WTC11 (cell line): Measurements from ENCODE around the gene MRNIP. TPM values are rescaled to one million over a fixed set of nuclear protein-coding genes. Genes with fewer than 3 reads are reported as not detected.
A peak's percentile ranks its signal among the peaks of the same experiment; 100 is the strongest.

Experiments used
- E2F1 ChIP-seq: sonication (generic); formaldehyde crosslinking; IDR thresholded peaks from 2 replicates; pipeline ENCODE4 v1.8.0; 2022; ENCODE audit warnings: mild to moderate bottlenecking, missing genetic modification reagents
- ELF4 ChIP-seq: sonication (generic); formaldehyde crosslinking; IDR thresholded peaks from 2 replicates; pipeline ENCODE4 v1.8.1; 2022; ENCODE audit warnings: low read depth, mild to moderate bottlenecking, moderate library complexity, missing genetic modification reagents
- FOXK1 ChIP-seq: sonication (generic); formaldehyde crosslinking; IDR thresholded peaks from 2 replicates; pipeline ENCODE4 v1.8.0; 2022; ENCODE audit warnings: mild to moderate bottlenecking, moderate library complexity, missing genetic modification reagents
- GABPB1 ChIP-seq: sonication (generic); formaldehyde crosslinking; IDR thresholded peaks from 2 replicates; pipeline ENCODE4 v1.8.1; 2023; ENCODE audit warnings: mild to moderate bottlenecking, missing genetic modification reagents
- HMGA2 ChIP-seq: fragments of 250-450 bp; sonication (Bioruptor Pico); IDR thresholded peaks from 2 replicates; pipeline ENCODE4 v1.4.0; 2021; ENCODE audit warnings: mild to moderate bottlenecking, moderate library complexity
- HMGXB4 ChIP-seq: sonication (generic); formaldehyde crosslinking; IDR thresholded peaks from 2 replicates; pipeline ENCODE4 v1.8.1; 2023; ENCODE audit warnings: mild to moderate bottlenecking, moderate library complexity, missing genetic modification reagents
- MXD4 ChIP-seq: fragments of 250-450 bp; sonication (Bioruptor Pico); IDR thresholded peaks from 2 replicates; pipeline ENCODE4 v1.8.0; 2021; ENCODE audit warnings: mild to moderate bottlenecking, moderate library complexity, borderline replicate concordance
- SP1 ChIP-seq: sonication (generic); formaldehyde crosslinking; conservative IDR thresholded peaks from 2 replicates; pipeline ENCODE4 v1.8.1; 2022; ENCODE audit warnings: missing genetic modification reagents
- STAT6 ChIP-seq: sonication (generic); formaldehyde crosslinking; conservative IDR thresholded peaks from 2 replicates; pipeline ENCODE4 v1.8.1; 2023; ENCODE audit warnings: mild to moderate bottlenecking, low read depth, missing genetic modification reagents, moderate library complexity
- ZMAT4 ChIP-seq: fragments of 250-450 bp; sonication (Bioruptor Pico); IDR thresholded peaks from 2 replicates; pipeline ENCODE4 v1.9.0; 2021; ENCODE audit warnings: mild to moderate bottlenecking
- ZNF219 ChIP-seq: sonication (generic); formaldehyde crosslinking; IDR thresholded peaks from 2 replicates; pipeline ENCODE4 v1.8.0; 2023; ENCODE audit warnings: missing genetic modification reagents, mild to moderate bottlenecking, borderline replicate concordance
- ZNF423 ChIP-seq: fragments of 250-450 bp; sonication (Bioruptor Pico); IDR thresholded peaks from 2 replicates; pipeline ENCODE4 v2.1.2; 2022; ENCODE audit warnings: mild to moderate bottlenecking, moderate library complexity
- ZNF671 ChIP-seq: fragments of 250-450 bp; sonication (Bioruptor Pico); IDR thresholded peaks from 2 replicates; pipeline ENCODE4 v1.8.0; 2021; ENCODE audit warnings: mild to moderate bottlenecking
- total RNA-seq: library from RNA; stranded (reverse); gene quantifications from 3 replicates; pipeline ENCODE4 v1.2.3, GENCODE V29; 2021
- TF ChIP-seq, protein P1 (sequence below): sonication (generic); formaldehyde crosslinking; IDR thresholded peaks from 2 replicates; pipeline ENCODE4 v1.8.0; 2023; ENCODE audit warnings: missing genetic modification reagents
- TF ChIP-seq, protein P2 (sequence below): sonication (generic); formaldehyde crosslinking; IDR thresholded peaks from 2 replicates; pipeline ENCODE4 v1.8.1; 2023; ENCODE audit warnings: mild to moderate bottlenecking, missing genetic modification reagents
- TF ChIP-seq, protein P3 (sequence below): sonication (generic); formaldehyde crosslinking; IDR thresholded peaks from 2 replicates; pipeline ENCODE4 v1.8.0; 2023; ENCODE audit warnings: missing genetic modification reagents, mild to moderate bottlenecking, borderline replicate concordance
- TF ChIP-seq, protein P4 (sequence below): sonication (generic); formaldehyde crosslinking; IDR thresholded peaks from 2 replicates; pipeline ENCODE4 v1.8.1; 2023; ENCODE audit warnings: mild to moderate bottlenecking, missing genetic modification reagents, borderline replicate concordance
- TF ChIP-seq, protein P5 (sequence below): fragments of 200-600 bp; IDR thresholded peaks from 2 replicates; pipeline ENCODE4 v1.8.0; 2022; ENCODE audit warnings: antibody characterized with exemption

Gene MRNIP
- total RNA-seq, 1 experiment from 2014 or later: 42.0 TPM

DNA sequence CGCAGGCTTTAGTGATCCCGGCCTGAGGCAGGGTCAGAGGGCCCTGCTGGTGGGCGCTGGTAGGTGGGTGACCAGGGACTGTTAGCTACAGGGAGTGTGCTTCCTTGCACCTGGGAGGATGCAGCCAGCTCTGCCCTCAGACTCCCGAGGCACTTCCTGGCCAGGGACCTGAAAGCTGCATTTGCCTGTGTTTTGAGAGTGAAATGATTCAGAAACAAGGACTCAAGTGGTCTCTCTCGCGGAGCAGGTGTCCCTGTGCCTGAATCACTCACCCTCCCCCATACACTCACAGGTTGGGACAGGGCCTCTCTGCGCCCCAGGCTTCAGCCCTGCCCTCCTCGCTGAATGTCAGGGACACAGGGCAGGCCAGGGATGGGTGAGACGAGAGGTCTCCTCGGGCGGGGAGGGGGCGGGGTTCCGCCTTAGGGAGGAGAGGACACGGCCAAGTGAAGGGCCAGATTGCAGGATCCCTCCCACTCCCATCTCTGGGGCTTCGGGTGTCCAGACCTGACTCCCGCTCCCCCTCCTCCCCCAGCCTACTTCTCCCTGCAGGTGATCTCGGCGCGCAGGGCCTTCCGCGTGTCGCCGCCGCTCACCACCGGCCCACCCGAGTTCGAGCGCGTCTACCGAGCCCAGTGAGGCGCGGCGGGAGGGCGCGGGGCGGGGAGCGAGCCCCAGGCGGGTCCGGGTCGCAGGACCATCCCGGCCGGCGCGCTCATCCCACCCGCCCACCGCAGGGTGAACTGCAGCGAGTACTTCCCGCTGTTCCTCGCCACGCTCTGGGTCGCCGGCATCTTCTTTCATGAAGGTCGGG lies 63.4 kb downstream of the MRNIP start (continued):
- TF ChIP-seq ZNF671 (CRISPR knock-in tag) (no peak), ELF4 (CRISPR knock-in tag) (no peak), SP1 (CRISPR knock-in tag) (peak; percentile 62; the same call in 1 of the 2 replicates), FOXK1 (CRISPR knock-in tag) (no peak), ZNF219 (no peak), HMGXB4 (CRISPR knock-in tag) (no peak), E2F1 (CRISPR knock-in tag) (no peak), ZMAT4 (CRISPR knock-in tag) (no peak), ZNF423 (CRISPR knock-in tag) (no peak), HMGA2 (no peak), MXD4 (CRISPR knock-in tag) (no peak), STAT6 (no peak), GABPB1 (CRISPR knock-in tag) (no peak)
- TF ChIP-seq, protein P1, sequence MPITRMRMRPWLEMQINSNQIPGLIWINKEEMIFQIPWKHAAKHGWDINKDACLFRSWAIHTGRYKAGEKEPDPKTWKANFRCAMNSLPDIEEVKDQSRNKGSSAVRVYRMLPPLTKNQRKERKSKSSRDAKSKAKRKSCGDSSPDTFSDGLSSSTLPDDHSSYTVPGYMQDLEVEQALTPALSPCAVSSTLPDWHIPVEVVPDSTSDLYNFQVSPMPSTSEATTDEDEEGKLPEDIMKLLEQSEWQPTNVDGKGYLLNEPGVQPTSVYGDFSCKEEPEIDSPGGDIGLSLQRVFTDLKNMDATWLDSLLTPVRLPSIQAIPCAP (CRISPR knock-in tag): peak; percentile 55; the same call in 1 of the 2 replicates
- TF ChIP-seq, protein P2, sequence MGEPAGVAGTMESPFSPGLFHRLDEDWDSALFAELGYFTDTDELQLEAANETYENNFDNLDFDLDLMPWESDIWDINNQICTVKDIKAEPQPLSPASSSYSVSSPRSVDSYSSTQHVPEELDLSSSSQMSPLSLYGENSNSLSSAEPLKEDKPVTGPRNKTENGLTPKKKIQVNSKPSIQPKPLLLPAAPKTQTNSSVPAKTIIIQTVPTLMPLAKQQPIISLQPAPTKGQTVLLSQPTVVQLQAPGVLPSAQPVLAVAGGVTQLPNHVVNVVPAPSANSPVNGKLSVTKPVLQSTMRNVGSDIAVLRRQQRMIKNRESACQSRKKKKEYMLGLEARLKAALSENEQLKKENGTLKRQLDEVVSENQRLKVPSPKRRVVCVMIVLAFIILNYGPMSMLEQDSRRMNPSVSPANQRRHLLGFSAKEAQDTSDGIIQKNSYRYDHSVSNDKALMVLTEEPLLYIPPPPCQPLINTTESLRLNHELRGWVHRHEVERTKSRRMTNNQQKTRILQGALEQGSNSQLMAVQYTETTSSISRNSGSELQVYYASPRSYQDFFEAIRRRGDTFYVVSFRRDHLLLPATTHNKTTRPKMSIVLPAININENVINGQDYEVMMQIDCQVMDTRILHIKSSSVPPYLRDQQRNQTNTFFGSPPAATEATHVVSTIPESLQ: no peak
- TF ChIP-seq, protein P3, sequence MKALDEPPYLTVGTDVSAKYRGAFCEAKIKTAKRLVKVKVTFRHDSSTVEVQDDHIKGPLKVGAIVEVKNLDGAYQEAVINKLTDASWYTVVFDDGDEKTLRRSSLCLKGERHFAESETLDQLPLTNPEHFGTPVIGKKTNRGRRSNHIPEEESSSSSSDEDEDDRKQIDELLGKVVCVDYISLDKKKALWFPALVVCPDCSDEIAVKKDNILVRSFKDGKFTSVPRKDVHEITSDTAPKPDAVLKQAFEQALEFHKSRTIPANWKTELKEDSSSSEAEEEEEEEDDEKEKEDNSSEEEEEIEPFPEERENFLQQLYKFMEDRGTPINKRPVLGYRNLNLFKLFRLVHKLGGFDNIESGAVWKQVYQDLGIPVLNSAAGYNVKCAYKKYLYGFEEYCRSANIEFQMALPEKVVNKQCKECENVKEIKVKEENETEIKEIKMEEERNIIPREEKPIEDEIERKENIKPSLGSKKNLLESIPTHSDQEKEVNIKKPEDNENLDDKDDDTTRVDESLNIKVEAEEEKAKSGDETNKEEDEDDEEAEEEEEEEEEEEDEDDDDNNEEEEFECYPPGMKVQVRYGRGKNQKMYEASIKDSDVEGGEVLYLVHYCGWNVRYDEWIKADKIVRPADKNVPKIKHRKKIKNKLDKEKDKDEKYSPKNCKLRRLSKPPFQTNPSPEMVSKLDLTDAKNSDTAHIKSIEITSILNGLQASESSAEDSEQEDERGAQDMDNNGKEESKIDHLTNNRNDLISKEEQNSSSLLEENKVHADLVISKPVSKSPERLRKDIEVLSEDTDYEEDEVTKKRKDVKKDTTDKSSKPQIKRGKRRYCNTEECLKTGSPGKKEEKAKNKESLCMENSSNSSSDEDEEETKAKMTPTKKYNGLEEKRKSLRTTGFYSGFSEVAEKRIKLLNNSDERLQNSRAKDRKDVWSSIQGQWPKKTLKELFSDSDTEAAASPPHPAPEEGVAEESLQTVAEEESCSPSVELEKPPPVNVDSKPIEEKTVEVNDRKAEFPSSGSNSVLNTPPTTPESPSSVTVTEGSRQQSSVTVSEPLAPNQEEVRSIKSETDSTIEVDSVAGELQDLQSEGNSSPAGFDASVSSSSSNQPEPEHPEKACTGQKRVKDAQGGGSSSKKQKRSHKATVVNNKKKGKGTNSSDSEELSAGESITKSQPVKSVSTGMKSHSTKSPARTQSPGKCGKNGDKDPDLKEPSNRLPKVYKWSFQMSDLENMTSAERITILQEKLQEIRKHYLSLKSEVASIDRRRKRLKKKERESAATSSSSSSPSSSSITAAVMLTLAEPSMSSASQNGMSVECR (CRISPR knock-in tag): peak; percentile 41; the same call in 1 of the 2 replicates
- TF ChIP-seq, protein P4, sequence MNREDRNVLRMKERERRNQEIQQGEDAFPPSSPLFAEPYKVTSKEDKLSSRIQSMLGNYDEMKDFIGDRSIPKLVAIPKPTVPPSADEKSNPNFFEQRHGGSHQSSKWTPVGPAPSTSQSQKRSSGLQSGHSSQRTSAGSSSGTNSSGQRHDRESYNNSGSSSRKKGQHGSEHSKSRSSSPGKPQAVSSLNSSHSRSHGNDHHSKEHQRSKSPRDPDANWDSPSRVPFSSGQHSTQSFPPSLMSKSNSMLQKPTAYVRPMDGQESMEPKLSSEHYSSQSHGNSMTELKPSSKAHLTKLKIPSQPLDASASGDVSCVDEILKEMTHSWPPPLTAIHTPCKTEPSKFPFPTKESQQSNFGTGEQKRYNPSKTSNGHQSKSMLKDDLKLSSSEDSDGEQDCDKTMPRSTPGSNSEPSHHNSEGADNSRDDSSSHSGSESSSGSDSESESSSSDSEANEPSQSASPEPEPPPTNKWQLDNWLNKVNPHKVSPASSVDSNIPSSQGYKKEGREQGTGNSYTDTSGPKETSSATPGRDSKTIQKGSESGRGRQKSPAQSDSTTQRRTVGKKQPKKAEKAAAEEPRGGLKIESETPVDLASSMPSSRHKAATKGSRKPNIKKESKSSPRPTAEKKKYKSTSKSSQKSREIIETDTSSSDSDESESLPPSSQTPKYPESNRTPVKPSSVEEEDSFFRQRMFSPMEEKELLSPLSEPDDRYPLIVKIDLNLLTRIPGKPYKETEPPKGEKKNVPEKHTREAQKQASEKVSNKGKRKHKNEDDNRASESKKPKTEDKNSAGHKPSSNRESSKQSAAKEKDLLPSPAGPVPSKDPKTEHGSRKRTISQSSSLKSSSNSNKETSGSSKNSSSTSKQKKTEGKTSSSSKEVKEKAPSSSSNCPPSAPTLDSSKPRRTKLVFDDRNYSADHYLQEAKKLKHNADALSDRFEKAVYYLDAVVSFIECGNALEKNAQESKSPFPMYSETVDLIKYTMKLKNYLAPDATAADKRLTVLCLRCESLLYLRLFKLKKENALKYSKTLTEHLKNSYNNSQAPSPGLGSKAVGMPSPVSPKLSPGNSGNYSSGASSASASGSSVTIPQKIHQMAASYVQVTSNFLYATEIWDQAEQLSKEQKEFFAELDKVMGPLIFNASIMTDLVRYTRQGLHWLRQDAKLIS (CRISPR knock-in tag): no peak
- TF ChIP-seq, protein P5, sequence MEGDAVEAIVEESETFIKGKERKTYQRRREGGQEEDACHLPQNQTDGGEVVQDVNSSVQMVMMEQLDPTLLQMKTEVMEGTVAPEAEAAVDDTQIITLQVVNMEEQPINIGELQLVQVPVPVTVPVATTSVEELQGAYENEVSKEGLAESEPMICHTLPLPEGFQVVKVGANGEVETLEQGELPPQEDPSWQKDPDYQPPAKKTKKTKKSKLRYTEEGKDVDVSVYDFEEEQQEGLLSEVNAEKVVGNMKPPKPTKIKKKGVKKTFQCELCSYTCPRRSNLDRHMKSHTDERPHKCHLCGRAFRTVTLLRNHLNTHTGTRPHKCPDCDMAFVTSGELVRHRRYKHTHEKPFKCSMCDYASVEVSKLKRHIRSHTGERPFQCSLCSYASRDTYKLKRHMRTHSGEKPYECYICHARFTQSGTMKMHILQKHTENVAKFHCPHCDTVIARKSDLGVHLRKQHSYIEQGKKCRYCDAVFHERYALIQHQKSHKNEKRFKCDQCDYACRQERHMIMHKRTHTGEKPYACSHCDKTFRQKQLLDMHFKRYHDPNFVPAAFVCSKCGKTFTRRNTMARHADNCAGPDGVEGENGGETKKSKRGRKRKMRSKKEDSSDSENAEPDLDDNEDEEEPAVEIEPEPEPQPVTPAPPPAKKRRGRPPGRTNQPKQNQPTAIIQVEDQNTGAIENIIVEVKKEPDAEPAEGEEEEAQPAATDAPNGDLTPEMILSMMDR: no peak
